Ovary (tissue), 3 donors: Measurements from ENCODE around the gene ANKRD39.

Source experiments
- POLR2A ChIP-seq: fragments of 450-650 bp; IDR thresholded peaks from one replicate; pipeline ENCODE4 v1.6.1; 2017; ENCODE audit warnings: antibody characterized with exemption, mild to moderate bottlenecking, moderate library complexity
- TF ChIP-seq, protein P1 (sequence below), 3 donors: fragments of 450-650 bp in 2 of 3; fragments of 200-600 bp in 1 of 3; IDR thresholded peaks; one replicate each; pipeline versions ENCODE4 v1.5.1 to v1.8.0; 2016 to 2022; ENCODE audit warnings: antibody characterized with exemption in 3 of 3, mild to moderate bottlenecking in 1 of 3
- donor health status: DM: no; HTN: no; CAD: no.

DNA sequence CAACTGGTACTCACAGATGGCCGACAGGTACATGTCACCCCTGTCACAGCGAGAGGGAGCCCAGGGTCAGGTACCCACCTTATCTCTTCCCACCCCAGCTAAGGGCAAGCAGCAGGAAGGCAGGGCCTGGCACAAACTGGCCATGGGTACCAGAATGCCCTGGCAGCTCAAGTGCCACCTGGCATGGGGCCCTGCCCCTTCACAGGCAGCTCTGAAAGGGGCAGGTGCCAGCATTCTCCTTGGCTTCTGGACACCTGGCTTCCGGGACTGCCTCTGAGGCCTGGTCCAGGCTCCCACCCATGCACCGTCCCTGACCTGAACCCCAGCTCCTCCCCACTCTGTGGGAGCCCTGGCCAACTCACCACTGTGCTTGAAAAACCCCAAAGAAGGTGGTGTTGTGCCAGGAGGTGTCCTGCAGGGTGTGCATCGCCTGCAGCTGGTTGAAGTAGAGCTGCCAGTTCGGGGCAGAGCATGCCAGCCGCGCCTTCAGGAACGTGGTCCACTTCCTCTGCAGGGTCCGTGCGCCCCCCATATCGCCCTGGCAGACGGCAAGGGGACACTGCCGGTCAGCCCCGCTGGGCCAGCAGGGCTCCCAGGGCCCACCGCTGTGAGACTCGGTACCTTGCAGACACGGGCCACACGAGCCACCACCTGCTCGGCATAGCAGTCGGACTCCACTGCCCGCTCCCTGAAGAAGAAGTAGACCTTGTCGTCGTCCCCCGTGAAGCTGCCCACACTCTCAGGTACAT, 6.7 kb upstream of the ANKRD39 start:
- TF ChIP-seq, protein P1, sequence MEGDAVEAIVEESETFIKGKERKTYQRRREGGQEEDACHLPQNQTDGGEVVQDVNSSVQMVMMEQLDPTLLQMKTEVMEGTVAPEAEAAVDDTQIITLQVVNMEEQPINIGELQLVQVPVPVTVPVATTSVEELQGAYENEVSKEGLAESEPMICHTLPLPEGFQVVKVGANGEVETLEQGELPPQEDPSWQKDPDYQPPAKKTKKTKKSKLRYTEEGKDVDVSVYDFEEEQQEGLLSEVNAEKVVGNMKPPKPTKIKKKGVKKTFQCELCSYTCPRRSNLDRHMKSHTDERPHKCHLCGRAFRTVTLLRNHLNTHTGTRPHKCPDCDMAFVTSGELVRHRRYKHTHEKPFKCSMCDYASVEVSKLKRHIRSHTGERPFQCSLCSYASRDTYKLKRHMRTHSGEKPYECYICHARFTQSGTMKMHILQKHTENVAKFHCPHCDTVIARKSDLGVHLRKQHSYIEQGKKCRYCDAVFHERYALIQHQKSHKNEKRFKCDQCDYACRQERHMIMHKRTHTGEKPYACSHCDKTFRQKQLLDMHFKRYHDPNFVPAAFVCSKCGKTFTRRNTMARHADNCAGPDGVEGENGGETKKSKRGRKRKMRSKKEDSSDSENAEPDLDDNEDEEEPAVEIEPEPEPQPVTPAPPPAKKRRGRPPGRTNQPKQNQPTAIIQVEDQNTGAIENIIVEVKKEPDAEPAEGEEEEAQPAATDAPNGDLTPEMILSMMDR (IDR thresholded peaks at IDR 0.05), result no peak
- no peak for TF ChIP-seq POLR2A
